OCI-LY3 (cell line): ENCODE measurements around the gene EDAR.

Experiments
- EZH2phosphoT487 ChIP-seq: fragments of 200-600 bp; shearing (Covaris generic); IDR thresholded peaks from 2 replicates; pipeline ENCODE4 v1.6.1; 2018; ENCODE audit warnings: antibody characterized with exemption, mixed run types, low read depth
- TF ChIP-seq, protein P1 (sequence below): fragments of 200-600, 300-600 bp; sonication (generic); IDR thresholded peaks from 2 replicates; pipeline ENCODE4 v1.5.1; 2014; ENCODE audit warnings: antibody characterized with exemption, low read length, low read depth

DNA sequence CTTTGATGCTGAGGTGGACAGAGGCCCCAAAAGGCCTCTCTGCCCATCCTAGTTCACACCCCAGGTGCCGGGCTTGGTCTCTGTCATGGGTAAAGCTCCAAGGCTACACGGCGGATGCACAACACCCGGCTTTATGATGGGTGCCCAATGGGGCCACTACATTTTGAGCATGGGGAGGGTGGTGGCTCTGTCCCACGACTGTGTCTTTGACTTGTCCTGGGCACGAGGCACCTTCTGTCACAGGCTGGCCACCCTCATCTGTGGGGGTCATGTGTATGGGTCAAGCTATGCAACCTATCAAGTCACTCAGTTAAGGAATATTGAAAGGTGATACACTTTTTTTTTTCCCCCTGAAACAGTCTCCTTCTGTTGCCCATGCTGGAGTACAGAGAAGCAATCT is 63.7 kb downstream of the EDAR start:
- TF ChIP-seq, protein P1, sequence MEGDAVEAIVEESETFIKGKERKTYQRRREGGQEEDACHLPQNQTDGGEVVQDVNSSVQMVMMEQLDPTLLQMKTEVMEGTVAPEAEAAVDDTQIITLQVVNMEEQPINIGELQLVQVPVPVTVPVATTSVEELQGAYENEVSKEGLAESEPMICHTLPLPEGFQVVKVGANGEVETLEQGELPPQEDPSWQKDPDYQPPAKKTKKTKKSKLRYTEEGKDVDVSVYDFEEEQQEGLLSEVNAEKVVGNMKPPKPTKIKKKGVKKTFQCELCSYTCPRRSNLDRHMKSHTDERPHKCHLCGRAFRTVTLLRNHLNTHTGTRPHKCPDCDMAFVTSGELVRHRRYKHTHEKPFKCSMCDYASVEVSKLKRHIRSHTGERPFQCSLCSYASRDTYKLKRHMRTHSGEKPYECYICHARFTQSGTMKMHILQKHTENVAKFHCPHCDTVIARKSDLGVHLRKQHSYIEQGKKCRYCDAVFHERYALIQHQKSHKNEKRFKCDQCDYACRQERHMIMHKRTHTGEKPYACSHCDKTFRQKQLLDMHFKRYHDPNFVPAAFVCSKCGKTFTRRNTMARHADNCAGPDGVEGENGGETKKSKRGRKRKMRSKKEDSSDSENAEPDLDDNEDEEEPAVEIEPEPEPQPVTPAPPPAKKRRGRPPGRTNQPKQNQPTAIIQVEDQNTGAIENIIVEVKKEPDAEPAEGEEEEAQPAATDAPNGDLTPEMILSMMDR = no peak
- TF ChIP-seq EZH2phosphoT487 = no peak
